ENCODE measurements around the gene HTRA1.

HTRA1 gene

DNA sequence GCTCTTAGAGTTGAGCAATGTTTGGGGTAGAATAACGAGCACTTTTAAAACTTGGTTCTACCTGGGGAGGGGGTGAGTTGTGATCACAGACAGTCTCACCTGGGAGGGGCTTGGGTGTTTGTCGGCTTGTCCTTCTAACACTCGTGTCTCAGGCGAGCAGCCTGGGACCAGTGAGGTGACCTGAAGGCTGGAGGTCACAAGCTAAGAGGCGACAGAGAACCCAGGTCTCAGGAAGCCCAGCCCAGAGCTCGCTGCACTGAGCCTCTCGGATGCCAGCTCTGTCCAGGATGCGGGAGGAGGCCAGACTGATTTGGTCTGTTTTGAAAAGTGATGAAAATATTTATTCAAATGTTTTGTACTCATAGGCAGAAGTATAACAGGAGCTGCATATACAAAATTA lies 11.8 kb downstream of the HTRA1 start:
- no peak overlapping the region for H3K4me3 ChIP-seq (ENCODE audit: low read length)
- DNase-seq (ENCODE audit: low read depth) = no peak
- TF ChIP-seq, protein P1, sequence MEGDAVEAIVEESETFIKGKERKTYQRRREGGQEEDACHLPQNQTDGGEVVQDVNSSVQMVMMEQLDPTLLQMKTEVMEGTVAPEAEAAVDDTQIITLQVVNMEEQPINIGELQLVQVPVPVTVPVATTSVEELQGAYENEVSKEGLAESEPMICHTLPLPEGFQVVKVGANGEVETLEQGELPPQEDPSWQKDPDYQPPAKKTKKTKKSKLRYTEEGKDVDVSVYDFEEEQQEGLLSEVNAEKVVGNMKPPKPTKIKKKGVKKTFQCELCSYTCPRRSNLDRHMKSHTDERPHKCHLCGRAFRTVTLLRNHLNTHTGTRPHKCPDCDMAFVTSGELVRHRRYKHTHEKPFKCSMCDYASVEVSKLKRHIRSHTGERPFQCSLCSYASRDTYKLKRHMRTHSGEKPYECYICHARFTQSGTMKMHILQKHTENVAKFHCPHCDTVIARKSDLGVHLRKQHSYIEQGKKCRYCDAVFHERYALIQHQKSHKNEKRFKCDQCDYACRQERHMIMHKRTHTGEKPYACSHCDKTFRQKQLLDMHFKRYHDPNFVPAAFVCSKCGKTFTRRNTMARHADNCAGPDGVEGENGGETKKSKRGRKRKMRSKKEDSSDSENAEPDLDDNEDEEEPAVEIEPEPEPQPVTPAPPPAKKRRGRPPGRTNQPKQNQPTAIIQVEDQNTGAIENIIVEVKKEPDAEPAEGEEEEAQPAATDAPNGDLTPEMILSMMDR (conservative IDR thresholded peaks at IDR 0.05; ENCODE audit: low read depth, low read length) = no peak

DNA sequence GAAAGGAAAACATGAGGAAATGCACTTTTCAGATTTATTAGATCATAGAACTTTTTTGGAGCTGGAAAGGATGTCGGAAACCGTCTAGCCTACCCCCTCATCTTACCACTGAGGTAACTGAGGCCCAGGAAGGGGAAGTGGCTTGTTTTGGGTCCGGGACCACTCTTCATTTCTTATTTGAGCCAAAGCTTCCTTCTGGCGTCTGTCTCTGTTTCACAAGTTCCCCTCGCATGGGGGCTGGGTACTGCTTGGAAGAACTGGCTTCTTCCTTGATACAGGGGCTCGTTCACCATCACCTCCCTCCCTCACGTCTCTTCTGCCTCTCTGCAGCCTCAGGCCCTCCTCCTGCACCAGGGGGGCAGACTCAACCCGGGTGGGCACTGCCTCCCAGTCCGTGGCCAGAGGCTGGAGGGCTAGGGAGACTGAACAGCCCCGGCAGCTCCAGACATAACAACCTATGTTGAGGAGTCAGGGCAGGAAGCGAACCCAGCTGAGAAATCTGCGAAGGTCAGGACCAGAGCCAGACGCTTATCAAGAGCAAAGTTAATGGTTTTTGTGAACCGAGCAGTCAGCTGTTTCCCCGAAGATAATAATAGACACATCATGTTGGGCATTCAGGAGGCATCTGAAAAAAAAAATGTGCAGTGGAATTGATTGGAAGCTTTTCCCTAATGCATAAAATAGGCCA lies 12.9 kb downstream of the HTRA1 start:
- H3K4me3 ChIP-seq (ENCODE audit: low read length) = no peak overlapping the region
- DNase-seq (ENCODE audit: low read depth) = no peak
- TF ChIP-seq, protein P1 (conservative IDR thresholded peaks at IDR 0.05; ENCODE audit: low read depth, low read length) = no peak

DNA sequence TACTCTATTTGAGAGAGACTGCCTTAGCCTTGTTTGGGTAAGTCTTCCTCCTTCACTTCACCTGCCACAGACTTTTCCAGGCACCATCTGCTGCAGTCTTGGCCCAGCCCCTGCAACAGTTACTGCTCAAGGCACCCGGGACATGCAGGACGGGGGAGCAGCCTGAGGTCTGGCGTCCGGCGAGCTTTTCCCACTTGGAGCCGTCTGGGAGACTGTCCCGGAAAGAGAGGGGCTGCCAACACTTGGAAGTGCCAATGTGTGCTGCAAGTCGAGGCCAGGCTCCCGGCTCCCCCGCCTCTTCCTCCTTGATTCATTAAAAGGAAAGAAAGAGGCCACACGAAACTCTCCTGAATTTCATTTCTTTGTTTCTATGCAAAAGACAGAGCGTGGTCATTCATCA lies 13.7 kb downstream of the HTRA1 start:
- no peak overlapping the region for H3K4me3 ChIP-seq (ENCODE audit: low read length)
- DNase-seq (ENCODE audit: low read depth) = no peak
- TF ChIP-seq, protein P1 (conservative IDR thresholded peaks at IDR 0.05; ENCODE audit: low read depth, low read length) = no peak

DNA sequence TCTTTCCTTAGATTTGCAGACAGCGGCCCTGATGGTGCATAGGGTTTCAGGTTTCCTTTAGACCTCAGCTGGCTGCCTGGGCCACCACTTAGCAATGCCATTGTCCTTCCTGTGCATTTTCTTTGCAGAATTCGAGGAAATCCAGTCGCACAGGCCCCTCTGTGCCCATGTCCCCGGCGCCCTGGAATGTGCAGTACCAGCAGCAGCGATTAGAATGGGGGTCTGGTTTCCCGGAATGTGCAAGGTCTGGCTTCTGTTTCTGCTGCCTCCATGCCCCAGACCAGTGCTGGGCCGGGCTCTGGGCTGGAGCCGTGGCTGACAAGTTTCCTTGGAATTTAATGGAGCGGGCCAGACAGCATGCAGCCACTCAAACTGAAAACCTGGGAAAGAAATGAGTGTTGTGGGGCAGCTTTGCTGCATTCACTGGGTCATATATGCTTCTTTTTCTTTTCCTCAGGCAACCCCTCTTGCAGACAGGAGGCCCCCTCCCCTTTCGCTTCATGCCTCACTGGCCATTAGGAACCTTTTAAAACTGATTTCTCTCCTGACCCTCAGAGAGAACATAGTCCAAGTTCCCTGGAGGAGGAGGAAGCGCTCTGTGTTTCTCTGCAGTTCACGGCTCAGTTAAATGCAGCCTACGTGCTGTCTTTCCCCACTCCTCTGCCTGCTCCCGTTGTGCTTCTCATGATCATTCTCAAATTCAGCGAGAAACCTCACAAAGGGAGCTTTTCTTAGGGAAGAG lies 14.4 kb downstream of the HTRA1 start:
- no peak for DNase-seq (ENCODE audit: low read depth)
- TF ChIP-seq, protein P1 (conservative IDR thresholded peaks at IDR 0.05; ENCODE audit: low read depth, low read length) = no peak
- no peak overlapping the region for H3K4me3 ChIP-seq (ENCODE audit: low read length)

DNA sequence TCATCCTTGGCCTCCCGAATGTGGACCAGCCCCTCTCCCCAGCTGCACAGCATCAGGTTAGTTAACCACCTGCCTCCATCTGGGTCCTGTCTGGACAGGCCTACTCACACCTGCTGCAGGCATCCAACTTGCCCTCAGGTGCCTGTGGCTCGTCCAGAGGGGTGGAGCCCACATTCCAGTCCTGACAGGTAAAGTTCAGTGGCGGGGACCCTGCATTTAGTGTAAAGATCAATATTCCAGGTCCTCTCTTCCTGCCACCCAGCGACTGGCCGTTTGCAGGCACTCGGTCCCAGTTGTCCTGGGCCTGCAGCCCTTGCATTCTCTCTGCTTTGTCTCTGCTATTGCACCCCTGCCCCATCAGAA lies 15.0 kb downstream of the HTRA1 start:
- no peak overlapping the region for H3K4me3 ChIP-seq (ENCODE audit: low read length)
- TF ChIP-seq, protein P1 (conservative IDR thresholded peaks at IDR 0.05; ENCODE audit: low read depth, low read length) = no peak
- no peak for DNase-seq (ENCODE audit: low read depth)

DNA sequence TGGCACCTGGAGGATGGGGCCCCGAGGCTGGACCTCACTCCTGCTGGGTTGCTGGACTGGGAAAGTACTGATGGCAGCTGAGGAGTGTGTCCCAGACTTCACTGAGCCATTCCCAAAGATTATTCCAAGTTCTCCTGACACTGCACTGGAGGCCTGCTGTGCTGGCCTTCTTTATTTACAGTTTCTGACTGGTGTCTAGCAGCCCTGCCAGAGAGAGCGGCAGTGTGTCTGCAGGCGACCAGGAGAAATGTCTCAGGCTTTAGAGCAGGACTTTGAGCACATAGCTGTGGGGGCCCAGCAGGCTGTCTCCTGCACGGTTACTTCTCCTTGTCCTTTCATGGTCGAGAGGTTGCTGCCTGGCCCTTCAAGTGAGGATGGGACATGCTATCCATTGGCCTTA lies 16.1 kb downstream of the HTRA1 start:
- TF ChIP-seq, protein P1 (conservative IDR thresholded peaks at IDR 0.05; ENCODE audit: low read depth, low read length) = no peak
- DNase-seq (ENCODE audit: low read depth) = no peak
- no peak overlapping the region for H3K4me3 ChIP-seq (ENCODE audit: low read length)

DNA sequence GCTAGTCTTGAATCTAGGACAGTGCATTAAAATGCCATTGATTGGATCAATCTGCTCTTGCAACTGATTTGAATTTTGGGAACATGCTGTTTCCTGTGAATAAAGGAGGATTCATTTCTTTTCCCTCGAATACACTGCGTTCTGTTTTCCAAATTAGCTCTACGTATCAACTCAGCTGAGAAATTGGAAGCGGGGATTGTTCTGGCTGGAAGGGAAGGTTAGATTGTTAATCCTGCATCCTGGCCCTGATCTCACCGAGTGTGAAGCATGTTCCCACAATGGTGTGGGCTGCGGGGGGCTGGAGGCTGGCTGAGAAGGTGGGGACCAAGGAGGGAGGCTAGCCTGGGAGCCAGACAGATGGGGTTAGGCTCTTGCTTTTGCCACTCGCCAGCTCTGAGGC lies 17.6 kb downstream of the HTRA1 start:
- no peak overlapping the region for H3K4me3 ChIP-seq (ENCODE audit: low read length)
- DNase-seq (ENCODE audit: low read depth) = no peak
- TF ChIP-seq, protein P1 (conservative IDR thresholded peaks at IDR 0.05; ENCODE audit: low read depth, low read length) = no peak
